ENCODE data around the gene FOXF1. TPM values are rescaled to one million over a fixed set of nuclear protein-coding genes. Genes with fewer than 3 reads are reported as not detected.

The FOXF1 gene
- polyA plus RNA-seq, 2 of the 4 experiments (the other 2 are of a cell fraction), result not detected

- TF ChIP-seq PHF8 (IDR thresholded peaks at IDR 0.05; ENCODE audit: borderline replicate concordance, low read depth) (no peak), KDM5A (IDR thresholded peaks at IDR 0.05) (no peak), MAZ (IDR thresholded peaks at IDR 0.05; ENCODE audit: borderline replicate concordance, low read depth, low read length) (no peak), ESRRA (IDR thresholded peaks at IDR 0.05; ENCODE audit: borderline replicate concordance, low read length) (no peak), FOSL2 (IDR thresholded peaks at IDR 0.05) (no peak), FOSL2 (CRISPR knock-in tag; IDR thresholded peaks at IDR 0.05) (no peak), ATOH8 (CRISPR knock-in tag; IDR thresholded peaks at IDR 0.05; ENCODE audit: low read depth) (no peak), MYC (IDR thresholded peaks at IDR 0.05; ENCODE audit: borderline replicate concordance, low read length) (no peak), NFE2L2 (conservative IDR thresholded peaks at IDR 0.05; ENCODE audit: low read length) (no peak), NPAS2 (CRISPR knock-in tag; IDR thresholded peaks at IDR 0.05; ENCODE audit: borderline replicate concordance) (no peak), RARB (CRISPR knock-in tag; IDR thresholded peaks at IDR 0.05) (no peak), HEYL (CRISPR knock-in tag; IDR thresholded peaks at IDR 0.05) (no peak), USF2 (IDR thresholded peaks at IDR 0.05) (no peak), ZFP36 (IDR thresholded peaks at IDR 0.05; ENCODE audit: borderline replicate concordance, partially characterized antibody) (no peak), CTCF (IDR thresholded peaks at IDR 0.05) (no peak), RCOR1 (IDR thresholded peaks at IDR 0.05; ENCODE audit: low read depth, low read length) (no peak), JUNB (IDR thresholded peaks at IDR 0.05) (no peak), SMC3 (IDR thresholded peaks at IDR 0.05) (no peak), E2F6 (IDR thresholded peaks at IDR 0.05; ENCODE audit: borderline replicate concordance, low read depth) (no peak), NR3C1 (IDR thresholded peaks at IDR 0.05) (no peak)
- Histone ChIP-seq H3K4me2 (no peak overlapping the region), H3K27ac (no peak overlapping the region), H3K9me3 (no peaks in the 10 kb centered on the region), H3K4me3 (no peak overlapping the region), H3K4me1 (peaks cover 6% of the 10 kb centered on the region; the same call in 1 of the 3 replicates)
- DNase-seq (ENCODE audit: low read depth in 1 of 2, low spot score in 1 of 2) (no peak), FAIRE-seq (no peak), ATAC-seq (no peak)
- 2% methylated on average over 13 of the region's 13 CpGs for WGBS (ENCODE audit: missing lambda C conversion rate)
- POLR2A ChIA-PET, result no interaction called here
- CTCF ChIA-PET, result interaction anchor here (1.1 to 2.7 kb wide), 5 partner anchors 11 to 680 kb away, joined by 3 to 18 read pairs (median 4); no protein-coding TSS in a partner anchor
Observed at GRCh38 chr16:86500708-86501510, 9.4 kb upstream of the FOXF1 start.

- Histone ChIP-seq H3K27ac (no peak overlapping the region), H3K4me1 (peaks cover 7% of the 10 kb centered on the region; the same call in 1 of the 3 replicates), H3K9me3 (no peaks in the 10 kb centered on the region), H3K4me2 (no peak overlapping the region), H3K4me3 (no peak overlapping the region)
- no peak for FAIRE-seq
- WGBS (ENCODE audit: missing lambda C conversion rate), result 25% methylated on average over 19 of the region's 19 CpGs
- no peak for DNase-seq (ENCODE audit: low read depth in 1 of 2, low spot score in 1 of 2)
- no peak for ATAC-seq
- ChIA-PET POLR2A (no interaction called here), CTCF (interaction anchor here (1.1 to 2.7 kb wide), 4 partner anchors 9 to 681 kb away, joined by 3 to 18 read pairs (median 4); no protein-coding TSS in a partner anchor)
- TF ChIP-seq HOXA7 (CRISPR knock-in tag; IDR thresholded peaks at IDR 0.05) (no peak), E2F6 (IDR thresholded peaks at IDR 0.05; ENCODE audit: borderline replicate concordance, low read depth) (no peak), ZC3H11A (IDR thresholded peaks at IDR 0.05) (no peak), FOXS1 (CRISPR knock-in tag; IDR thresholded peaks at IDR 0.05) (no peak), REST (IDR thresholded peaks at IDR 0.05) (no peak), GATA3 (IDR thresholded peaks at IDR 0.05; ENCODE audit: borderline replicate concordance) (no peak), NFE2L2 (conservative IDR thresholded peaks at IDR 0.05; ENCODE audit: low read length) (no peak), HOXB13 (CRISPR knock-in tag; IDR thresholded peaks at IDR 0.05; ENCODE audit: low read depth) (no peak)
Observed at GRCh38 chr16:86501989-86502855, 8.1 kb upstream of the FOXF1 start.
